ENCODE measurements around the gene FRMPD2.

Gene FRMPD2

DNA sequence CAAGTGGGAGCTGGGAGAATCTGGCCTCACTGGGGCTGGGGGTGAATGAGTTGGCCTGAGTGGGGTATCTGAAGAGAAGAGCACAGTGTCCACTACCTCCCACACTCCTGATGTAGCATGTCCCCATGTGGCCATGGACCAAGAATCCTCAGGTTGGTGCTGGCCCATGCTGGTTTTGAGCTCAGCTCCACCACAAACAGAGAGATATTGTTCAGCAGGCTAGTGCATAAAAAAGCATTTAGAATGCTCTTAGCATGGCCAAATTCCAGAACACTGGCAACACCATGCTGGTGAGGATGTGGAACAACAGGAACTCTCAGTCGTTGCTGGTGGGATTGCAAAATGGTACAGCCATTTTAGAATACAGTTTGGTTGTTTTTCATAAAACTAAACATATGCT is 61.4 kb downstream of the FRMPD2 start:
- in situ Hi-C loops (cut with HindIII; ENCODE audit: low sequenced_read_pairs), result no loop called here
- no peak for DNase-seq (ENCODE audit: low read depth)
- H3K4me3 ChIP-seq (ENCODE audit: low read depth, low read length), result no peak overlapping the region
- TF ChIP-seq CTCF (IDR thresholded peaks at IDR 0.05; ENCODE audit: low read depth, low read length, missing control alignments), result no peak

GRCh38 chr10:48211777-48212176 is 62.7 kb downstream of the FRMPD2 start:
- no peak overlapping the region for H3K4me3 ChIP-seq (ENCODE audit: low read depth, low read length)
- DNase-seq (ENCODE audit: low read depth), result no peak
- in situ Hi-C loops (cut with HindIII; ENCODE audit: low sequenced_read_pairs), result no loop called here
- TF ChIP-seq CTCF (IDR thresholded peaks at IDR 0.05; ENCODE audit: low read depth, low read length, missing control alignments), result no peak

DNA sequence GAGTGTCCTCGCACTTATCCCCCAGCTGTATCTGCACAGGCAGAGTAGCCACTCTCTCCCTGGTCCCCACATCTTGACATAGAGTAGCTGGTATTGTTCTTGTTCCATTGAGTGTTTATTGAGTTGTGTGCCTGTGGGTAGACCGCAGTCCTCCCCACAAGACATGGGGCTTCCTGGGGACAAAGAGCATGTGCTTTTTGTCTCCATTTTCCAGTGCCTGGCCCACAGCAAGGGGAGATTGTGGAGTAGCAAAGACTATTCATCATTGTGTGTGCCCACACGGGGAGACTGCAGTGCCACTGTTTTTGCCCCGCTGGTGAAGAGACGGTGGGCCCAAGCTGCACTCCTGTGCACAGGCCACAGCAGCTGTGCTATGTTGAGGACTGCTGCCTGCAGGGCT is 63.5 kb downstream of the FRMPD2 start:
- in situ Hi-C loops (cut with HindIII; ENCODE audit: low sequenced_read_pairs), result no loop called here
- TF ChIP-seq CTCF (IDR thresholded peaks at IDR 0.05; ENCODE audit: low read depth, low read length, missing control alignments), result no peak
- H3K4me3 ChIP-seq (ENCODE audit: low read depth, low read length), result no peak overlapping the region
- DNase-seq (ENCODE audit: low read depth), result no peak

DNA sequence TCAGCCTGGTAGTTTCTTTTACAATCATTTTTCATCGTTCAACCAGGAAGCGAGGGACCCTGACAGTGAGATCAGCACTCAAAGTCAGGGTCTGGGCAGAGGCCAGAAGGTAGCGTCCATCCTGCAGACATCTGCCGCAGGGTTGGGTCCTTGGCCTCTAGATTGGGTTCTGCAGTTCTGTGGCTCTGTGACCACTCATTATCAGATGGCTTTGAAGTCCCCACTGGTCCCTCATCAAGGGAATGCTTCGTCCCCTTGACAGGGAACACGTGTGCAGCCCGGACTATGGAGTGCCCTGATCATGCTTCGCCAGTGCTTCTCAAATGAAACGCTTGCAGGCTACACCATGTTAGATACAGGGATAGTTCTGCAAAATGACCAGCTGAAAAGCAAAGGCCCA is 64.1 kb downstream of the FRMPD2 start:
- in situ Hi-C loops (cut with HindIII; ENCODE audit: low sequenced_read_pairs), result no loop called here
- no peak for DNase-seq (ENCODE audit: low read depth)
- H3K4me3 ChIP-seq (ENCODE audit: low read depth, low read length), result no peak overlapping the region
- TF ChIP-seq CTCF (IDR thresholded peaks at IDR 0.05; ENCODE audit: low read depth, low read length, missing control alignments), result no peak

DNA sequence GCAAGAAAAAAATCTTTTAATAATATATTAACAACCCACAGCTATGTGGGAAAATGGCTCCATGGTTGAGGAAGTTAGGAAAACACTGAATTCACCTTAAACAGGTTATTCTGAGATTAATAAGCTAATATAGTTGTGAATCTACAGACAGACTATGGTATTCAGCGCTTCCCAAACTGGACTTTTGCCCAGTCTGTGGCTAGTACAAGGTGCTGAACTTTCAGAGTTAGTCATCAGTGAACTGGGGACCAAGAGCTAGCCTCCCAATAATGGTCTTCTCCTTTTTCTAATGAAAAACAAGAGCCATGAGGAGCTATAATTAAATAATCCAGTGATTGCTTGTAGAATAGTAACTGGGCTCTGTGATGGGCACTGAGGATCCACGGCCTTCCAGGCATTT is 65.3 kb downstream of the FRMPD2 start:
- in situ Hi-C loops (cut with HindIII; ENCODE audit: low sequenced_read_pairs), result no loop called here
- DNase-seq (ENCODE audit: low read depth), result peak; percentile 12
- TF ChIP-seq CTCF (IDR thresholded peaks at IDR 0.05; ENCODE audit: low read depth, low read length, missing control alignments), result no peak
- no peak overlapping the region for H3K4me3 ChIP-seq (ENCODE audit: low read depth, low read length)

- no peak for TF ChIP-seq CTCF (IDR thresholded peaks at IDR 0.05; ENCODE audit: low read depth, low read length, missing control alignments)
- in situ Hi-C loops (cut with HindIII; ENCODE audit: low sequenced_read_pairs), result no loop called here
- no peak for DNase-seq (ENCODE audit: low read depth)
- H3K4me3 ChIP-seq (ENCODE audit: low read depth, low read length), result no peak overlapping the region
These were observed 66.6 kb downstream of the FRMPD2 start for GRCh38 chr10:48207853-48208252.
